NCI-H2081 treated with DMSO at 0.1 percent for 48 hours (cell line): ENCODE measurements around the gene MSMO1.
A peak's percentile ranks its signal among the peaks of the same experiment; 100 is the strongest.

Experiments
- DNase-seq: peaks from one replicate; lab custom pipeline; 2025; lab: John Stamatoyannopoulos, UW

MSMO1 gene

GRCh38 chr4:165360985-165361670 is 33.7 kb downstream of the MSMO1 start:
- no peak for DNase-seq

DNA sequence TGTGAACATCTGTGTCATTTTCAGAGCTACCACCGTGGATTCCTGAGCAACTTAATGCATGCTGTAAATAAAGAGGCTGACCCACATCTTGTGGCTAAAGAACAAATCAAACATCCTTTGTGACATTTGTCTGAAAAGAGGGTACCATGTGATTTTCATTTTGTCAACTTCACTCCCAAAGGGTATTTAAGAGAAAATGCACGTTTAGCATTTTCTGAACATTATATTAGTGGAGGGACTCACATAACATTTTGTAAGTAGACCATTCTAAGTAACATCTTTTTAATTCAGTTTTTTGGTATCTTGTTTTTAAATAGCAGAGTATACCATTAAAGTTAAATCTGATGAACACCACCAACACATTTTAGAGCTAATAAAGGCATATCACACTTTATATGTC is 34.3 kb downstream of the MSMO1 start:
- no peak for DNase-seq

GRCh38 chr4:165364452-165365080 is 37.1 kb downstream of the MSMO1 start:
- DNase-seq: no peak

- DNase-seq: no peak
Observed at GRCh38 chr4:165367040-165367439, 39.6 kb downstream of the MSMO1 start.

DNA sequence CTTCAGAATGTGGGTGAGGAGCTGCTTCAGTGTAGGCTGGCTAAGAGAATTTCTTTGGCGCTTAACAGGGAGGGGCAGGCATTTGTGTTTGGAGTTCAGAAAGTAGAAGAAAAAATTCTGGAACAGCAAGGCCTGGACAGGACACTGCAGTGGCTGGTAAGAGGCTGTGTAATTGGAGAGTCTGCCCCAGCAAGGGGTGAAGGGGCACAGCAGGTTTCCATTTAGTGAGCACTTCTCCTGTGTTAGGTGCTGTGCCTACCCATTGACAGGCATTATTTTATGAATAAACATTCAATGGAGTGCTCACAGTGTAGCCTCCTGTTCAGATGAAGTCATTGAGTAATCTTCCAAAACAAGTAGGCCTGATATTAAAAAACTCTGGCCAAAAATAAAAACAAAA is 40.6 kb downstream of the MSMO1 start:
- DNase-seq: peak; percentile 10

GRCh38 chr4:165368567-165368966 is 41.1 kb downstream of the MSMO1 start:
- no peak for DNase-seq

- DNase-seq: no peak
Observed at GRCh38 chr4:165369522-165369921, 42.1 kb downstream of the MSMO1 start.

- no peak for DNase-seq
Observed at GRCh38 chr4:165370530-165370929, 43.1 kb downstream of the MSMO1 start.

DNA sequence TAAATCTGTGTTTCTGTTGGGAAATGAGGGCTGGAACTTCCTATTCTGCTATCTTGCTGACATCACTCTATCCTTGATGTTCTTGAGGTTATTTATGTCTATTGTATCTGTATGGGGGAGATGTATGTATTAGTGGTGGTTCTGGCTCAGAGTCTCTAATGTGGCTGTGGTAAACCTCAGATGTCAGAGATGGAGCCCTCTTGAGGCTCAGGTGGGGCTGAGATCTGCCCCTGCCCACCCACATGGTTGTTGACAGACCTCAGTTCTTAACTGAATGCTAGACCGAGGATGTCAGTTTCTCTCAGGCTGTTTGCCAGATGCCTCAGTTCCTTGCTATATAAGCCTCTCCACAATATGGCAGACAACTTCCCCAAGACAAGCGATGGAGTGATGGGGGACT is 48.0 kb downstream of the MSMO1 start:
- DNase-seq: no peak

DNA sequence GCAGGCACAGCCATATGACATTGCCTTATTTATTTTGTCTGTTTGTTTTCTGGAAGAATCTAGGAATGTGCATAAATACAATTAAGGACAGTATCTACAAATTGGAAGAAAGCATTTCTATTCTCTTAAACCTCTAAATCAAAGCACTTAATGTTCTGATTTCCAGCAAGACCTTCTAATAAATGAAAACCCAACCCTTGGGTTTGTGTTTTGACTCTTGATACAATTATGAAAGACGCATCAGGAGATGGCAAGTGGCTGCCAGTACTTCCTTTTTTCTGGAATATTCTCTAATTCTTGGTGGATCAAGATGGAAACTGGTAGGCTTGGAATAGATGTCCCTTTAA is 50.9 kb downstream of the MSMO1 start:
- DNase-seq: no peak

DNA sequence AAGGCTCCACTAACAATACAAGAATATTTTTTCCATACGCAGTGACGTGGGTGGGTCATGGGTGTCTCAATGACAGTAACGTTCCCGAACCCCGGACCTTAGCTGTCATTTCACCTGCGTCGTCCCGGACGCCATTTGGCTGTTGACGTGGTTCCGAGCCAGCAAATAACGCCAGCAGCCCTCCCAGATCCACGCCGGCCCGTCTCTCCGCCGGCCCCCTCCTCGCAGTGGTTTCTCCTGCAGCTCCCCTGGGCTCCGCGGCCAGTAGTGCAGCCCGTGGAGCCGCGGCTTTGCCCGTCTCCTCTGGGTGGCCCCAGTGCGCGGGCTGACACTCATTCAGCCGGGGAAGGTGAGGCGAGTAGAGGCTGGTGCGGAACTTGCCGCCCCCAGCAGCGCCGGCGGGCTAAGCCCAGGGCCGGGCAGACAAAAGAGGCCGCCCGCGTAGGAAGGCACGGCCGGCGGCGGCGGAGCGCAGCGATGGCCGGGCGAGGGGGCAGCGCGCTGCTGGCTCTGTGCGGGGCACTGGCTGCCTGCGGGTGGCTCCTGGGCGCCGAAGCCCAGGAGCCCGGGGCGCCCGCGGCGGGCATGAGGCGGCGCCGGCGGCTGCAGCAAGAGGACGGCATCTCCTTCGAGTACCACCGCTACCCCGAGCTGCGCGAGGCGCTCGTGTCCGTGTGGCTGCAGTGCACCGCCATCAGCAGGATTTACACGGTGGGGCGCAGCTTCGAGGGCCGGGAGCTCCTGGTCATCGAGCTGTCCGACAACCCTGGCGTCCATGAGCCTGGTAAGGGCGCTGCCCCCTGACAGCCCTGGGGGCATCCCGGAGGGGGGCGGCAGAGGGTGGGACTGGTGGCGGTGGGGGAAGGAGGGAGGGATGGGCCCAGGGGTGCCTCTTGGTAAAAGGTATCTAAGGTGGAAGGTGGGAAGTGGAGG is 51.5 kb downstream of the MSMO1 start, which contains the start of gene CPE:
Gene CPE (plus strand): TSS at position 264 of the 933 bp plus-strand sequence. CDS start 214 bp downstream, at position 478.
- peak; percentile 13 for DNase-seq

DNA sequence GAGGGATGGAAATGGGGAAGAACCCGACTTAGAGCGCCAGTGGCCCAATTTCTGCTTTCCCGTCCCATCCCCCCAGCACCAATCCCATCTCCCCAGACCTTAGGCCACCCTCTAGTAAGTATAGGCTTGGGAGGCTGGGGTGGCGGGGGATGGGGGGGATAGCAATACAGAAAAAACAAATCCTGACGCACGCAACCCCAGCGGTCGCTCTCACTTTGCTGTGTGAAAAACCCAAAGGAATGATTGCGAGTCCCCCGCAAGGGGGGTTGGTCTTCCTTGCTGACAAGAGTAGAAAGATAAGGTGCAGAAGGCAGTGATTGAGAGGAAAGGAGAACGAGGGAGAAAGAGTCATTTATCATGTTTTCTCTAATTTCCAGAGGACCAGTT is 52.2 kb downstream of the MSMO1 start:
- DNase-seq: peak; percentile 30

GRCh38 chr4:165380805-165381204 is 53.3 kb downstream of the MSMO1 start:
- no peak for DNase-seq

- no peak for DNase-seq
Observed at GRCh38 chr4:165381821-165382373, 54.4 kb downstream of the MSMO1 start.

- no peak for DNase-seq
Observed at GRCh38 chr4:165382640-165383039, 55.2 kb downstream of the MSMO1 start.

DNA sequence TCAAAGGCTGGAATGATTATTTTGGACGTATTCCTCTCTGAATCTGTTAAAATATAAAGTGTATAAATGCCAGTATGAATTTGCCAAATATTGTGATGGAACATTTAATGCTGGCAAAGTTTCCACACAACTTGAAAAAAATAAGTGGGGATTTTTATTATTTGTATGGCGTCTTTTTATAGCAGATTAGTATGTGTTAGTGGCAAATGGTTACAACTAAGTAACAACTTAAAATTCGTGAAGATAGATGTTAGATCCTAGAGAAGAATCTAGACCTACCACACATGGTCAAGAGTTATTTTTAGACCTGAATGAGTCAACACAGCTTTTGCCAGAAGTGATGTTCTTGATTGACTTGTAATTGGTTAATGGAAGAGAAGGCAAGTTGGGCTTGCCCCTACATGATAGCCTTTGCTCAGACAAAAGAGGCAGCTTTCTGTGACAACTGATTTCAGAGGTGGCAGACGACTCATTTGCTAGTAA is 56.2 kb downstream of the MSMO1 start:
- peak; percentile 73 for DNase-seq

- DNase-seq: no peak
Observed at GRCh38 chr4:165384186-165384585, 56.7 kb downstream of the MSMO1 start.

DNA sequence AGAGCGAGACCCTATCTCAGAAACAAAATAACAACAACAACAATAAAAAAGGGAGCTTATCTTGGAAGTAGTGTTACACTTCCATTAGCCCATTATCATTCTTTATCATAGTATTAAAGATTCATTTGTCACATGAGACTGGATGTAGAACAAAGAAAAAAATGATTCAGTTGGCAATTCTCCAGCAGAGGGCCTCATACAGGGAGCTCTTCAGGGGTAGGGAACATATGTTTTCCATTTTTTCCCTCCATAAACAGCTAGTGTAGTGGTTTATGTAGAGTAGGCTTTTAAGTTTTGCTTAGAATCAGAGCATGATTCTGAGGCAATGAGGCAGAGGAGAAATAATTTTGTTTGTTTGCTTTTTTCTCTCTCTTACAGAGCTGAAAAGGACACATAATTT is 57.1 kb downstream of the MSMO1 start:
- peak; percentile 15 for DNase-seq

GRCh38 chr4:165385126-165385525 is 57.7 kb downstream of the MSMO1 start:
- no peak for DNase-seq

DNA sequence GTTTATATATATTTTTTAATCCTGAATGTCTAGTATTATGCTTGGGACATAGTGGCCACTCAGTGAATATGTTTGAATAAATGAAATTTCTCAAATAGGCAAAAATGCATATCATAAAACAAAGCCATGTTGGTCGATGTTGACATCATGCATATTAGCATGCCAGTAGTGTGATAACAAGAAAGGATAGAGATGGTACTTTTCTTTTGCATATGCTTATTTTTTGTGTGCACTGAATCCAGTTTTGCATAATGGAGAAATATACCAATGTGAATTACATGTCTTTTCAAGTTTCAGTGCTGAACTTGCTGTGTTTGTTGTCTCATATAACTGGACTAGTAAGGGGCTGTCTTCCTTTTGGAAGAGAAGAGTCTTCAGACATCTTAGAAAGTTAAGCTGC is 58.9 kb downstream of the MSMO1 start:
- no peak for DNase-seq

- no peak for DNase-seq
Observed at GRCh38 chr4:165388756-165389155, 61.3 kb downstream of the MSMO1 start.
